GM23248 (cell line): ENCODE data around the gene TMC1. TPM values are rescaled to one million over a fixed set of nuclear protein-coding genes. Genes with fewer than 3 reads are reported as not detected.
"Not testable (repeated sequence)": the region's sequence is repeated elsewhere in the genome, so short reads cannot be mapped to it uniquely, and the experiment has no call there.

Experiments
- DNase-seq: peaks from one replicate; pipeline ENCODE4 v3.0.0-alpha.2; 2015
- H2AFZ ChIP-seq: fragments of 200-600 bp; sonication (generic); 2 replicates; pipeline ENCODE4 v1.6.1; 2016; ENCODE audit warnings: antibody characterized with exemption
- H3F3A ChIP-seq: fragments of 200-600 bp; sonication (generic); 2 replicates; pipeline ENCODE4 v1.6.1; 2016; ENCODE audit warnings: mild to moderate bottlenecking, antibody characterized with exemption, mixed run types; ENCODE audit not compliant: insufficient read depth
- H3K27ac ChIP-seq: fragments of 200-600 bp; sonication (generic); 2 replicates; pipeline ENCODE4 v1.5.1; 2016; ENCODE audit warnings: mild to moderate bottlenecking
- H3K27me3 ChIP-seq: fragments of 200-600 bp; sonication (generic); replicated peaks from 2 replicates; pipeline ENCODE4 v1.6.1; 2016; ENCODE audit warnings: mild to moderate bottlenecking; ENCODE audit not compliant: insufficient read depth
- H3K36me3 ChIP-seq: fragments of 200-600 bp; sonication (generic); 2 replicates; pipeline ENCODE4 v1.6.1; 2016; ENCODE audit warnings: low read depth, mild to moderate bottlenecking
- H3K4me1 ChIP-seq: fragments of 200-600 bp; sonication (generic); 2 replicates; pipeline ENCODE4 v1.6.1; 2016; ENCODE audit warnings: mild to moderate bottlenecking; ENCODE audit not compliant: insufficient read depth
- H3K4me2 ChIP-seq: fragments of 200-600 bp; sonication (generic); one replicate; pipeline ENCODE4 v1.6.1; 2016; ENCODE audit warnings: mild to moderate bottlenecking; ENCODE audit not compliant: unreplicated experiment
- H3K4me3 ChIP-seq: fragments of 200-600 bp; sonication (generic); 2 replicates; pipeline ENCODE4 v1.5.1; 2016; ENCODE audit warnings: mild to moderate bottlenecking
- H3K79me2 ChIP-seq: fragments of 200-600 bp; sonication (generic); 2 replicates; pipeline ENCODE4 v1.6.1; 2016; ENCODE audit warnings: mild to moderate bottlenecking; ENCODE audit not compliant: insufficient read depth
- H3K9ac ChIP-seq: fragments of 200-600 bp; sonication (generic); 2 replicates; pipeline ENCODE4 v1.6.1; 2016; ENCODE audit warnings: mild to moderate bottlenecking
- H3K9me2 ChIP-seq: fragments of 200-600 bp; sonication (generic); 2 replicates; pipeline ENCODE4 v1.6.1; 2016; ENCODE audit warnings: mixed run types, mild to moderate bottlenecking, moderate library complexity; ENCODE audit not compliant: insufficient read depth
- H3K9me3 ChIP-seq: fragments of 200-600 bp; sonication (generic); one replicate; pipeline ENCODE4 v1.6.1; 2017; ENCODE audit warnings: low read depth
- H4K20me1 ChIP-seq: fragments of 200-600 bp; sonication (generic); 2 replicates; pipeline ENCODE4 v1.6.0; 2016; ENCODE audit not compliant: insufficient read depth
- EZH2 ChIP-seq: fragments of 200-600 bp; sonication (generic); IDR thresholded peaks from 2 replicates; pipeline ENCODE4 v1.6.1; 2018; ENCODE audit warnings: antibody characterized with exemption, mild to moderate bottlenecking; ENCODE audit not compliant: insufficient read depth, poor library complexity, severe bottlenecking
- EZH2phosphoT487 ChIP-seq: fragments of 200-600 bp; sonication (generic); IDR thresholded peaks from 2 replicates; pipeline ENCODE4 v1.6.1; 2018; ENCODE audit warnings: antibody characterized with exemption, moderate library complexity, mild to moderate bottlenecking, low read depth; ENCODE audit not compliant: insufficient read depth
- WGBS, 2 experiments: methylation state at CpG; one replicate each; pipeline ENCODE4 v1.1.6; 2015 to 2017; ENCODE audit warnings: low lambda C conversion rate in 2 of 2, low coverage in 1 of 2; ENCODE audit errors: missing lambda C conversion rate in 2 of 2; 5-methylcytosine and 5-hydroxymethylcytosine counted together
- in situ Hi-C: fragments of 300-500 bp; cut with MboI; formaldehyde crosslinking; loops from 2 replicates; pipeline ENCODE4 v1.15.0; 2020
- polyA plus RNA-seq: library from polyadenylated mRNA; unstranded; fragments of >200 nt; fragmentation: Nextera tagmentation; extraction: Ambion mirVana; gene quantifications from 2 replicates; pipeline ENCODE4 v1.2.1, GENCODE V29; 2016
- total RNA-seq: library from RNA; depleted of rRNA; stranded (reverse); fragments of >200 nt; shearing (Covaris generic); gene quantifications from 2 replicates; pipeline ENCODE4 v1.2.3, GENCODE V29; 2014

The TMC1 gene
- total and polyA plus RNA-seq, 2 experiments from 2014 or later, result 0.45 TPM; not detected in 1

DNA sequence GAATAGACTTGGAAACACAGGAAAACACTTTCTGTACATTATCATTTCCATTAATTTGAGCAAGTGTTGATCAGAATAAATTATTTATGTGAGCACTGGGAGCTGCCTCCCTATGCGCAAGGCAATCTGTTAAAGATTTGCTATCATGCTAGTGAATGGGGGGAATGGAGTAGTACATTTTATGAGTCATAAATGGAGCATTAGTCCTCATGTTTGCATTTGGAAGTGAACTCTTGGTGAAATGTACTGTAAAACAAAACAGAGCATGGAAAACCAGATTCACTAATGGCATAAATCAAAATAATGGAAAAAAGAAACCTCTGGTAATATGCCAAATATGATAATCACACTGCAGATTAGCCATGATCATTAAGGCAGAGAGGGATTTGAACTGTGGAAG lies 40.5 kb upstream of the TMC1 start:
- no peak for TF ChIP-seq EZH2phosphoT487
- no peak for TF ChIP-seq EZH2
- H3K79me2 ChIP-seq, result no peaks in the 10 kb centered on the region
- H3K9ac ChIP-seq, result no peak overlapping the region
- H3K27me3 ChIP-seq, result no peaks in the 10 kb centered on the region
- no peak overlapping the region for H2AFZ ChIP-seq
- no peaks in the 10 kb centered on the region for H3K9me2 ChIP-seq
- H4K20me1 ChIP-seq, result no peaks in the 10 kb centered on the region
- peaks cover 39% of the 10 kb centered on the region for H3K4me1 ChIP-seq
- H3K27ac ChIP-seq, result no peak overlapping the region
- in situ Hi-C loops, result no loop called here
- DNase-seq, result peak; percentile 38
- no peak overlapping the region for H3K4me2 ChIP-seq
- H3K36me3 ChIP-seq, result no peaks in the 10 kb centered on the region
- peaks cover 33% of the 10 kb centered on the region for H3F3A ChIP-seq
- 91 to 97% methylated on average over 1 of the region's 1 CpG for WGBS, 2 experiments
- H3K9me3 ChIP-seq, result no peaks in the 10 kb centered on the region
- H3K4me3 ChIP-seq, result no peak overlapping the region

- peak; percentile 16 for DNase-seq
- H3K4me2 ChIP-seq, result no peak overlapping the region
These were observed 35.4 kb upstream of the TMC1 start for GRCh38 chr9:72485821-72486593.

GRCh38 chr9:72486594-72486955 lies 34.8 kb upstream of the TMC1 start:
- H3F3A ChIP-seq, result no peaks in the 10 kb centered on the region
- in situ Hi-C loops, result no loop called here
- no peaks in the 10 kb centered on the region for H3K36me3 ChIP-seq
- no peaks in the 10 kb centered on the region for H3K9me2 ChIP-seq
- no peak overlapping the region for H3K9ac ChIP-seq
- no peak overlapping the region for H3K4me2 ChIP-seq
- H3K79me2 ChIP-seq, result no peaks in the 10 kb centered on the region
- H3K4me3 ChIP-seq, result no peak overlapping the region
- no peak overlapping the region for H2AFZ ChIP-seq
- H3K27ac ChIP-seq, result no peak overlapping the region
- 0 to 5% methylated on average over 1 of the region's 1 CpG for WGBS, 2 experiments
- no peaks in the 10 kb centered on the region for H3K4me1 ChIP-seq
- no peaks in the 10 kb centered on the region for H3K27me3 ChIP-seq
- no peaks in the 10 kb centered on the region for H3K9me3 ChIP-seq
- DNase-seq, result no peak
- TF ChIP-seq EZH2phosphoT487 (no peak), EZH2 (no peak)
- no peaks in the 10 kb centered on the region for H4K20me1 ChIP-seq

More at GRCh38 chr9:72485821-72486593, 35.4 kb upstream of the TMC1 start:
- Histone ChIP-seq H3K27me3 (no peaks in the 10 kb centered on the region), H3K4me3 (no peak overlapping the region), H3K79me2 (no peaks in the 10 kb centered on the region), H3K9me3 (no peaks in the 10 kb centered on the region), H3K27ac (no peak overlapping the region), H3K36me3 (no peaks in the 10 kb centered on the region), H3K9me2 (no peaks in the 10 kb centered on the region), H3F3A (no peaks in the 10 kb centered on the region), H2AFZ (no peak overlapping the region), H4K20me1 (no peaks in the 10 kb centered on the region), H3K4me1 (0 out of 2 replicates have a peak, but pooled peaks cover 3% of the 10 kb centered on the region), H3K9ac (no peak overlapping the region)
- in situ Hi-C loops, result no loop called here
- WGBS, 2 experiments, result 80 to 81% methylated on average over 3 of the region's 3 CpGs
- TF ChIP-seq EZH2phosphoT487 (no peak), EZH2 (no peak)

DNA sequence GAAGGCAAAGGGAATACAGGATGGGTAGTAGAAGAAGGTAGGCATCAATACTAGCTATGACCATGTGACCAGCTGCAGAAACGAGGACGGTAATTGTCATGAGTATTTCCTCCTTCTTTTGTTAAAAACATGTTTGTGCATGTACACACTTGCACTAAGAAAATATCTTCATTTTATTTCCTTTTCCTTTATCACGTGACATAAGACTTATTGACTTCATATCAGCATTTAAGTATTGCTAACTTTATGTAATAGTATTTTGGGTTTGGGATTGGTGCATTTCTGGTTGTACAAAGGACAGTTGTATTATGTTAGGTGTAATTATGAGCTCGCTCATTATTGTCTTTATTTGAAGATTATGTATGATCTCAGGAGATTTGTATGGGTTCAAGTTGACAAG lies 33.7 kb upstream of the TMC1 start:
- H3K27me3 ChIP-seq, H3K9me2 ChIP-seq, H3K4me3 ChIP-seq, H2AFZ ChIP-seq, DNase-seq, H3K27ac ChIP-seq, H3K4me1 ChIP-seq, H3K79me2 ChIP-seq, H3K4me2 ChIP-seq, H3F3A ChIP-seq, H3K36me3 ChIP-seq, in situ Hi-C loops, H4K20me1 ChIP-seq, H3K9ac ChIP-seq, H3K9me3 ChIP-seq: not testable (repeated sequence)
- WGBS, 2 experiments, result 75 to 78% methylated on average over 4 of the region's 4 CpGs
